ENCODE results near the gene STIMATE. TPM values are rescaled to one million over a fixed set of nuclear protein-coding genes. Genes with fewer than 3 reads are reported as not detected.
A peak's percentile ranks its signal among the peaks of the same experiment; 100 is the strongest.

Gene STIMATE
- total RNA-seq, 1 experiment from 2014 or later: 13.5 TPM

- H3K27ac Mint-ChIP-seq (ENCODE audit: unreplicated experiment): no peak overlapping the region
- no peaks in the 10 kb centered on the region for H3K27me3 ChIP-seq (replicated peaks; ENCODE audit: control insufficient read depth, insufficient read depth, low read length)
- POLR2A ChIA-PET: no interaction called here
- no TSS peak for BruUV-seq (replicated peaks)
- no peak overlapping the region for H3K4me3 Mint-ChIP-seq (ENCODE audit: unreplicated experiment)
- H3K9me3 Mint-ChIP-seq (ENCODE audit: unreplicated experiment): no peaks in the 10 kb centered on the region
- no peak overlapping the region for H3K4me3 ChIP-seq (ENCODE audit: low read depth, low read length)
- no peak for DNase-seq
- H3K36me3 Mint-ChIP-seq (ENCODE audit: insufficient read depth, unreplicated experiment): peaks cover 68% of the 10 kb centered on the region
- no peaks in the 10 kb centered on the region for H3K4me1 ChIP-seq
- H3K4me1 Mint-ChIP-seq (ENCODE audit: low read depth, unreplicated experiment): no peaks in the 10 kb centered on the region
- no peaks in the 10 kb centered on the region for H3K27me3 Mint-ChIP-seq (ENCODE audit: insufficient read depth, unreplicated experiment)
- H3K9me3 ChIP-seq: no peaks in the 10 kb centered on the region
- intact Hi-C loops (cut with micrococcal nuclease; ENCODE audit: unreplicated experiment): no loop called here
- CTCF ChIA-PET: interaction anchor here (0.5 to 0.6 kb wide), 3 partner anchors 15 to 158 kb away, joined by 3 to 6 read pairs (median 4); no protein-coding TSS in a partner anchor
- H3K36me3 ChIP-seq (ENCODE audit: control insufficient read depth, insufficient read depth, low read length): no peaks in the 10 kb centered on the region; the same call in none of the 2 replicates
- TF ChIP-seq CTCF (IDR thresholded peaks at IDR 0.05; ENCODE audit: insufficient read depth in 1 of 2, low read depth in 1 of 2, low read length in 1 of 2, severe bottlenecking in 1 of 2, unreplicated experiment in 1 of 2): no peak
These were observed 10.1 kb upstream of the STIMATE start for GRCh38 chr3:52907497-52907896.

DNA sequence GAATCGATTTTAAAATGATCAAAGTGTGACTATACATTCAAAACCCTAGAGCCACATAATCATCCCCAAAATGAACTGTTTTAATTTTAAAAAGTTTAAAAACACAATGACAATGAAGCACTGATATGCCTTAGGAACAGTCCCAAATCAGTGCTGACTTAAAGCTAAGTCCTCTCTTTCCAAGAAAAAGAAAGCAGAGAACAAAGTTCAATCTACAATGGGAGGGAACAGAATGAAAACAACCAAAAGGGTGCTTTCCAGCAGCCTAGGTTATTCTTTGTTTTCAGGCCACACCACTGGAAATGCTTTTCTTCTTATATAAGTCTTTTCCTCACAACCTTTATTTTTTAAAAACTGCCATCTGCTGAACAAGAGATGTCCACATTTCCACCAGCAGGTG is 7.2 kb upstream of the STIMATE start:
- BruUV-seq (replicated peaks): TSS peak; percentile 24
- POLR2A ChIA-PET: no interaction called here
- no peak overlapping the region for H3K4me3 ChIP-seq (ENCODE audit: low read depth, low read length)
- TF ChIP-seq CTCF (IDR thresholded peaks at IDR 0.05; ENCODE audit: insufficient read depth in 1 of 2, low read depth in 1 of 2, low read length in 1 of 2, severe bottlenecking in 1 of 2, unreplicated experiment in 1 of 2): no peak
- intact Hi-C loops (cut with micrococcal nuclease; ENCODE audit: unreplicated experiment): loop anchor here (2.0 kb wide), 1 partner anchor 54 kb away; no protein-coding TSS in a partner anchor
- H3K9me3 Mint-ChIP-seq (ENCODE audit: unreplicated experiment): no peaks in the 10 kb centered on the region
- CTCF ChIA-PET: no interaction called here
- no peaks in the 10 kb centered on the region; the same call in 1 of the 2 replicates for H3K36me3 ChIP-seq (ENCODE audit: control insufficient read depth, insufficient read depth, low read length)
- H3K27me3 Mint-ChIP-seq (ENCODE audit: insufficient read depth, unreplicated experiment): no peaks in the 10 kb centered on the region
- H3K4me1 Mint-ChIP-seq (ENCODE audit: low read depth, unreplicated experiment): no peaks in the 10 kb centered on the region
- peaks cover 54% of the 10 kb centered on the region for H3K36me3 Mint-ChIP-seq (ENCODE audit: insufficient read depth, unreplicated experiment)
- H3K9me3 ChIP-seq: no peaks in the 10 kb centered on the region
- no peak overlapping the region for H3K4me3 Mint-ChIP-seq (ENCODE audit: unreplicated experiment)
- H3K27me3 ChIP-seq (replicated peaks; ENCODE audit: control insufficient read depth, insufficient read depth, low read length): no peaks in the 10 kb centered on the region
- no peak for DNase-seq
- H3K27ac Mint-ChIP-seq (ENCODE audit: unreplicated experiment): no peak overlapping the region
- H3K4me1 ChIP-seq: no peaks in the 10 kb centered on the region

- POLR2A ChIA-PET: no interaction called here
These were observed 6.7 kb upstream of the STIMATE start for GRCh38 chr3:52904000-52904399.

More at GRCh38 chr3:52904000-52904399, 6.7 kb upstream of the STIMATE start:
- Mint-ChIP-seq H3K36me3 (ENCODE audit: insufficient read depth, unreplicated experiment) (peaks cover 59% of the 10 kb centered on the region), H3K9me3 (ENCODE audit: unreplicated experiment) (no peaks in the 10 kb centered on the region), H3K27me3 (ENCODE audit: insufficient read depth, unreplicated experiment) (no peaks in the 10 kb centered on the region), H3K4me1 (ENCODE audit: low read depth, unreplicated experiment) (no peaks in the 10 kb centered on the region), H3K4me3 (ENCODE audit: unreplicated experiment) (no peak overlapping the region), H3K27ac (ENCODE audit: unreplicated experiment) (no peak overlapping the region)
- BruUV-seq (replicated peaks): no TSS peak
- Histone ChIP-seq H3K36me3 (ENCODE audit: control insufficient read depth, insufficient read depth, low read length) (no peaks in the 10 kb centered on the region; the same call in 1 of the 2 replicates), H3K4me3 (ENCODE audit: low read depth, low read length) (no peak overlapping the region), H3K4me1 (no peaks in the 10 kb centered on the region), H3K9me3 (no peaks in the 10 kb centered on the region), H3K27me3 (replicated peaks; ENCODE audit: control insufficient read depth, insufficient read depth, low read length) (no peaks in the 10 kb centered on the region)
- intact Hi-C loops (cut with micrococcal nuclease; ENCODE audit: unreplicated experiment): loop anchor here (2.0 kb wide), 1 partner anchor 53 kb away; no protein-coding TSS in a partner anchor
- no peak for DNase-seq
- no peak for TF ChIP-seq CTCF (IDR thresholded peaks at IDR 0.05; ENCODE audit: insufficient read depth in 1 of 2, low read depth in 1 of 2, low read length in 1 of 2, severe bottlenecking in 1 of 2, unreplicated experiment in 1 of 2)
- CTCF ChIA-PET: no interaction called here
